Spinal cord (tissue), 10 donors: Measurements from ENCODE around the gene TGFB2. TPM values are rescaled to one million over a fixed set of nuclear protein-coding genes. Genes with fewer than 3 reads are reported as not detected.

ENCODE experiments used
- DNase-seq, 6 donors: peaks; one replicate each; pipeline versions ENCODE4 v3.0.0 to v3.0.0-alpha.2; 2013 to 2015; ENCODE audit warnings: low spot score in 6 of 6, low read depth in 4 of 6
- H3K27ac ChIP-seq: one replicate; pipeline ENCODE4 v1.5.1; 2013; ENCODE audit warnings: low read depth, low read length, control low read depth
- H3K27me3 ChIP-seq: one replicate; pipeline ENCODE4 v1.6.1; 2013; ENCODE audit warnings: low read length; ENCODE audit not compliant: control insufficient read depth, insufficient read depth
- H3K36me3 ChIP-seq: one replicate; pipeline ENCODE4 v1.6.1; 2013; ENCODE audit warnings: low read length; ENCODE audit not compliant: control insufficient read depth, insufficient read depth
- H3K4me1 ChIP-seq: one replicate; pipeline ENCODE4 v1.6.1; 2013; ENCODE audit warnings: low read length; ENCODE audit not compliant: control insufficient read depth, insufficient read depth
- H3K4me3 ChIP-seq: one replicate; pipeline ENCODE4 v1.5.1; 2013; ENCODE audit warnings: low read depth, low read length, control low read depth
- H3K9me3 ChIP-seq: one replicate; pipeline ENCODE4 v1.6.1; 2013; ENCODE audit warnings: low read length; ENCODE audit not compliant: control insufficient read depth, insufficient read depth
- WGBS: methylation state at CpG from one replicate; pipeline ENCODE4 v1.1.5; 2013; ENCODE audit warnings: missing lambda C conversion rate; ENCODE audit not compliant: insufficient coverage; 5-methylcytosine and 5-hydroxymethylcytosine counted together
- polyA plus RNA-seq, 2 donors: library from polyadenylated mRNA; unstranded; fragments of 120-200 nt; gene quantifications; one replicate each; pipeline ENCODE4 v1.2.1, GENCODE V29; 2013; ENCODE audit not compliant: insufficient read length in 2 of 2
- small RNA-seq: library from RNA; depleted of rRNA; stranded (forward); fragments of <200 nt; gene quantifications from one replicate; pipeline ENCODE3, GENCODE V24; 2014; ENCODE audit warnings: low replicate concordance
- total RNA-seq, 2 donors: library from RNA; depleted of rRNA in 1 of 2; stranded (reverse); fragments of 120-200 nt in 1 of 2; fragments of >200 nt in 1 of 2; gene quantifications; one replicate each; pipeline versions ENCODE4 v1.2.3 to v1.2.4, GENCODE V29; 2013 to 2014
- donor health status: healthy.

TGFB2 gene
- total and polyA plus RNA-seq, 4 donors, result 30.7 to 44.1 (median 35.3) TPM

DNA sequence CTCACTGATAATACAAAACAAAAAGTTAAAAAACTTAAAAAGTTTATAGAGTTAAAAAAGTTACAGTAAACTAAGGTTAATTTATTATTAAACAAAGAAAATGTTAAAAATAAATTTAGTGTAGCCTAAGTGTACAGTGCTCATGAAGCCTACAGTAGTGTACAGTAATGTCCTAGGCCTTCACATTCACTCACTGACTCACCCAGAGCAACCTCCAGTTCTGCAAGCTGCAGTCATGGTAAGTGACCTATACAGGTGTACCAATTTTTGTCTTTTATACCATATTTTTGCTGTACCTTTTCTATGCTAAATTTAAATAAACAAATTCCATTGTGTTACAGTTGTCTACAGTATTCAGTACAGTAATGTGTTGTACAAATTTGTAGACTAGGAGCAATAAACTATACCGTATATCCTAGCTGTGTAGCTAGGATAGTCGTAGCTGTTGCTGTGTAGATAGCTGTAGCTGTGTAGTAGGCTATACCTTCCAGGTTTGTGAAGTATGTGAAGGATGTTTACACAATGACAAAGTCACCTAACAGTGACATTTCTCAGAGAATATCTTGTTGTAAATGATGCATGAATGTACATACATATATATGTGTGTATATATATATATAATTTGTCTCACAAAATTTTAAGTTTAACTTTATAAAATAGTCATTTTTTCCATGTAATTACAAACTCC is 140.2 kb downstream of the TGFB2 start:
- WGBS, result no CpG with 5 or more reads among the region's 2 CpGs
- Histone ChIP-seq H3K27me3 (no peaks in the 10 kb centered on the region), H3K4me1 (no peaks in the 10 kb centered on the region), H3K36me3 (no peaks in the 10 kb centered on the region), H3K27ac (no peak overlapping the region), H3K4me3 (no peak overlapping the region), H3K9me3 (no peaks in the 10 kb centered on the region)
- DNase-seq, result no peak

DNA sequence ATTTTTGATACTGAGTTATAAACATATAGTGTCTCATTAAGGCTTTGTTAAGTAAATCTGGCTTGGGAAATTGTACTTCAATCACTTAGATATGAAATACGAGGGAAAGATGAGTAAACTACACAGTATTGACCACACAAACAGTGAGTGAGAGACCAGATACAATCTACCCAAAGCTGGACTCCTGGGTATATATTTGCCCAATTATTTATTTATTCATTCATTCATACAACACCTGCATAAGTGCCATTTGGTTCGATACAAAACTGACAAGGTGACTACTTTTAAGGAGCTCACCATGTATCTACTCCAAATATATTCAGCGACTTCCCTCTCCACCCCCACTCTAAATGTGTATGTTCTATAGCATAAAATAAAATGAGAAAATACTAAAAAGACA is 143.4 kb downstream of the TGFB2 start:
- no peak overlapping the region for H3K27ac ChIP-seq
- H3K9me3 ChIP-seq, result no peaks in the 10 kb centered on the region
- H3K4me3 ChIP-seq, result no peak overlapping the region
- no peaks in the 10 kb centered on the region for H3K4me1 ChIP-seq
- DNase-seq, result no peak
- WGBS, result no CpG with 5 or more reads among the region's 3 CpGs
- no peaks in the 10 kb centered on the region for H3K36me3 ChIP-seq
- H3K27me3 ChIP-seq, result no peaks in the 10 kb centered on the region

GRCh38 chr1:218488986-218489385 is 143.8 kb downstream of the TGFB2 start:
- no peak overlapping the region for H3K4me3 ChIP-seq
- no peak for DNase-seq
- H3K9me3 ChIP-seq, result no peaks in the 10 kb centered on the region
- H3K4me1 ChIP-seq, result no peaks in the 10 kb centered on the region
- H3K27ac ChIP-seq, result no peak overlapping the region
- H3K36me3 ChIP-seq, result no peaks in the 10 kb centered on the region
- no peaks in the 10 kb centered on the region for H3K27me3 ChIP-seq
- 40% methylated on average over 1 of the region's 3 CpGs for WGBS

DNA sequence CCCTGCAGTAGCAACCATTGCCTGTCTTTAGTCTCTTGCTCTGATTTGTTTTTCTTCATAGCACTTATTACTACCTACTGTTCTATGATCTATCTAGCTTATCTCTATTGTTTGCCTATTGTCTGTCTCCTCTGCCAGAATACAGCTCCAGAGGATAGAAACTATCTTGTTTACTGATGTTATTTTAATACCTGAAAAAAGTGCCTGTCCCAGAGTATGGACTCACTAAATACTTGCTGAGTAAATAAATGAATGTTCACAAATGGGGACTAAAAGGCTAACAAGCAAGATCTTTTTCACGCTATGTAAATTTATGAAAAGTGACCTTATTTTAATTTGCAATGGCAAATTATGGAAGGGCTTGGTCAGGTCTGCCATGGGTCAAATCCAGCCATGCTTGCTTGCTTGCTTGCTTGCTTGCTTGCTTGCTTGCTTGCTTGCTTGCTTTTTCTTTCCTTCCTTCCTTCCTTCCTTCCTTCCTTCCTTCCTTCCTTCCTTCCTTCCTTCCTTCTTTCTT is 145.3 kb downstream of the TGFB2 start:
- no peaks in the 10 kb centered on the region for H3K36me3 ChIP-seq
- WGBS, result no CpG with 5 or more reads among the region's 1 CpG
- no peaks in the 10 kb centered on the region for H3K27me3 ChIP-seq
- H3K4me1 ChIP-seq, result no peaks in the 10 kb centered on the region
- H3K9me3 ChIP-seq, result no peaks in the 10 kb centered on the region
- DNase-seq, result no peak
- H3K4me3 ChIP-seq, result no peak overlapping the region
- no peak overlapping the region for H3K27ac ChIP-seq

DNA sequence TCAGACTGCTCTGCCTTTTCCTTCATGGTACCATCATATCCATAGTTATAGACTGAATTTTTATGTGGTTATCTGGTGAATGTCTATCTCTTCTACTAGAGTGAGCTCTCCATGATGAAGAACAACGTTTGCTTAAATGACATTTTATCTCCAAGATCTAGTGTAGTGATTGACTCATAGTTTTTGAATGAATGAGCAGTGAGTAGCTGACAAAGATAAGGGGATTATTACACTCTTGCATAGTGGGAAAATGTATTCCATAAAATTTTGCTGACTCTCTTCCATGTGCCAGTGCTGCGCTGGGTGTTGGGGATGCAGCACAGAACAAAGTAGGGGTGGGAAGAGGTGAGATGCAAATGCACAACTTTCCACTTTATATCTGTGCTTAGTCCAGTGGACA is 147.7 kb downstream of the TGFB2 start:
- H3K36me3 ChIP-seq, result no peaks in the 10 kb centered on the region
- no peaks in the 10 kb centered on the region for H3K9me3 ChIP-seq
- 75% methylated on average over 1 of the region's 2 CpGs for WGBS
- H3K27me3 ChIP-seq, result no peaks in the 10 kb centered on the region
- no peaks in the 10 kb centered on the region for H3K4me1 ChIP-seq
- H3K4me3 ChIP-seq, result no peak overlapping the region
- DNase-seq, result no peak
- H3K27ac ChIP-seq, result no peak overlapping the region

GRCh38 chr1:218493986-218494385 is 148.8 kb downstream of the TGFB2 start:
- no peak overlapping the region for H3K4me3 ChIP-seq
- H3K4me1 ChIP-seq, result no peaks in the 10 kb centered on the region
- no peaks in the 10 kb centered on the region for H3K9me3 ChIP-seq
- no peaks in the 10 kb centered on the region for H3K36me3 ChIP-seq
- no peaks in the 10 kb centered on the region for H3K27me3 ChIP-seq
- WGBS, result 0% methylated on average over 1 of the region's 2 CpGs
- DNase-seq, result no peak
- peak overlapping the region; percentile 43 for H3K27ac ChIP-seq

Small RNA genes within 50 kb of the gene (small RNA-seq; reads per million reads assigned to genes)
- not detected for gene AC096638.1

Other genes starting within 250 kb of the TGFB2 start
- gene RRP15, start 60.0 kb upstream of the TGFB2 start, total RNA-seq, result 10 to 100 TPM; 14.4 to 15.5 TPM
- gene RRP15, start 60.0 kb upstream of the TGFB2 start, polyA plus RNA-seq, result 10 to 100 TPM; 10.3 to 13.6 TPM